BJ (cell line): ENCODE measurements around the gene ITCH. TPM values are rescaled to one million over a fixed set of nuclear protein-coding genes. Genes with fewer than 3 reads are reported as not detected.
"Not testable (repeated sequence)": the region's sequence is repeated elsewhere in the genome, so short reads cannot be mapped to it uniquely, and the experiment has no call there.

Experiments
- CTCF ChIA-PET: fragments of 350-600 bp; formaldehyde crosslinking; extraction: SDS; loops from one replicate; lab custom pipeline; 2021; ENCODE audit warnings: antibody characterized with exemption, inconsistent platforms; lab: Yijun Ruan, JAX
- POLR2A ChIA-PET: fragments of 300-600 bp; sonication (Branson Sonifier 250); formaldehyde crosslinking; extraction: SDS; loops from one replicate; lab custom pipeline; 2021; ENCODE audit warnings: antibody characterized with exemption; lab: Charles Lee
- DNase-seq: peaks from one replicate; pipeline ENCODE4 v3.0.0-alpha.2; 2011; ENCODE audit warnings: low read depth
- H3K27me3 ChIP-seq: 2 replicates; pipeline ENCODE4 v1.6.0; 2011; ENCODE audit warnings: low read length; ENCODE audit not compliant: control insufficient read depth, insufficient read depth
- H3K36me3 ChIP-seq: 2 replicates; pipeline ENCODE4 v1.5.1; 2011; ENCODE audit warnings: low read length; ENCODE audit not compliant: control insufficient read depth, insufficient read depth
- H3K4me3 ChIP-seq: 2 replicates; pipeline ENCODE4 v1.5.1; 2011; ENCODE audit warnings: low read depth, mild to moderate bottlenecking, control low read depth, low read length
- CTCF ChIP-seq: IDR thresholded peaks from 2 replicates; pipeline ENCODE4 v1.5.1; 2011; ENCODE audit warnings: low read depth, mild to moderate bottlenecking, control low read depth, inconsistent platforms, low read length, moderate library complexity; ENCODE audit not compliant: insufficient read depth
- polyA plus RNA-seq: library from polyadenylated mRNA; depleted of rRNA; stranded (reverse); fragments of >200 nt; gene quantifications from 2 replicates; pipeline ENCODE4 v1.2.3, GENCODE V29; 2011

ITCH gene
- polyA plus RNA-seq, 1 experiment = 7.8 TPM

GRCh38 chr20:34491226-34491931 lies 128.3 kb downstream of the ITCH start:
- Histone ChIP-seq H3K36me3 (peaks cover 8% of the 10 kb centered on the region), H3K4me3 (no peak overlapping the region), H3K27me3 (no peaks in the 10 kb centered on the region)
- DNase-seq = no peak
- ChIA-PET CTCF (interaction anchor here (0.5 to 3.8 kb wide), 2 partner anchors 162 to 179 kb away, joined by 4 to 28 read pairs; no protein-coding TSS in a partner anchor), POLR2A (no interaction called here)
- no peak for TF ChIP-seq CTCF

GRCh38 chr20:34491932-34492509 lies 128.9 kb downstream of the ITCH start:
- no peak overlapping the region for H3K4me3 ChIP-seq
- ChIA-PET POLR2A (no interaction called here), CTCF (interaction anchor here (0.5 to 3.8 kb wide), 2 partner anchors 163 to 179 kb away, joined by 4 to 28 read pairs; no protein-coding TSS in a partner anchor)
- H3K27me3 ChIP-seq = no peaks in the 10 kb centered on the region
- no peak for TF ChIP-seq CTCF
- DNase-seq = no peak
- H3K36me3 ChIP-seq = peaks cover 6% of the 10 kb centered on the region

- no peak for TF ChIP-seq CTCF
- CTCF ChIA-PET = interaction anchor here (1.1 to 3.8 kb wide), 2 partner anchors 181 to 185 kb away, joined by 3 to 28 read pairs; no protein-coding TSS in a partner anchor
- Histone ChIP-seq H3K27me3 (no peaks in the 10 kb centered on the region), H3K4me3 (no peak overlapping the region), H3K36me3 (peaks cover 6% of the 10 kb centered on the region)
- POLR2A ChIA-PET = interaction anchor here (0.6 kb wide), 1 partner anchor 9 kb away, joined by 3 read pairs; no protein-coding TSS in a partner anchor
- DNase-seq = no peak
These were observed 130.6 kb downstream of the ITCH start for GRCh38 chr20:34493646-34494045.

- Histone ChIP-seq H3K27me3 (no peaks in the 10 kb centered on the region), H3K4me3 (no peak overlapping the region), H3K36me3 (peaks cover 5% of the 10 kb centered on the region)
- ChIA-PET POLR2A (no interaction called here), CTCF (interaction anchor here (2.2 kb wide), 1 partner anchor 183 kb away, joined by 7 read pairs; no protein-coding TSS in a partner anchor)
- TF ChIP-seq CTCF = no peak
- no peak for DNase-seq
These were observed 132.2 kb downstream of the ITCH start for GRCh38 chr20:34495307-34495706.

- H3K4me3 ChIP-seq = no peak overlapping the region
- ChIA-PET POLR2A (no interaction called here), CTCF (interaction anchor here (0.8 to 2.2 kb wide), 3 partner anchors 10 to 183 kb away, joined by 3 to 7 read pairs (median 3); no protein-coding TSS in a partner anchor)
- no peaks in the 10 kb centered on the region for H3K27me3 ChIP-seq
- H3K36me3 ChIP-seq = peaks cover 2% of the 10 kb centered on the region
- DNase-seq = no peak
- no peak for TF ChIP-seq CTCF
These were observed 132.8 kb downstream of the ITCH start for GRCh38 chr20:34495916-34496315.

- DNase-seq, POLR2A ChIA-PET, H3K4me3 ChIP-seq, H3K27me3 ChIP-seq, H3K36me3 ChIP-seq: not testable (repeated sequence)
- CTCF ChIA-PET = interaction anchor here (1.8 kb wide), 1 partner anchor 185 kb away, joined by 5 read pairs; no protein-coding TSS in a partner anchor
These were observed 134.5 kb downstream of the ITCH start for GRCh38 chr20:34497596-34497995.
